Stimulated activated CD8-positive, alpha-beta memory T cell treated with anti-CD3 and anti-CD28 coated beads, Interleukin-15, amount 100 ng/mL, for 1 hour (primary cell): ENCODE measurements around the gene SIRT6.
"Not testable (repeated sequence)": the region's sequence is repeated elsewhere in the genome, so short reads cannot be mapped to it uniquely, and the experiment has no call there.

Source experiments
- DNase-seq: peaks from one replicate; pipeline ENCODE4 v3.0.0-alpha.2; 2020; ENCODE audit warnings: low read depth

The SIRT6 gene

GRCh38 chr19:4135386-4135785 lies 47.0 kb downstream of the SIRT6 start:
- not testable (repeated sequence) for DNase-seq

- DNase-seq: no peak
Measured at GRCh38 chr19:4134351-4134750, 48.0 kb downstream of the SIRT6 start.

GRCh38 chr19:4130744-4131438 lies 51.5 kb downstream of the SIRT6 start:
- no peak for DNase-seq

- not testable (repeated sequence) for DNase-seq
Measured at GRCh38 chr19:4129050-4129449, 53.3 kb downstream of the SIRT6 start.

DNA sequence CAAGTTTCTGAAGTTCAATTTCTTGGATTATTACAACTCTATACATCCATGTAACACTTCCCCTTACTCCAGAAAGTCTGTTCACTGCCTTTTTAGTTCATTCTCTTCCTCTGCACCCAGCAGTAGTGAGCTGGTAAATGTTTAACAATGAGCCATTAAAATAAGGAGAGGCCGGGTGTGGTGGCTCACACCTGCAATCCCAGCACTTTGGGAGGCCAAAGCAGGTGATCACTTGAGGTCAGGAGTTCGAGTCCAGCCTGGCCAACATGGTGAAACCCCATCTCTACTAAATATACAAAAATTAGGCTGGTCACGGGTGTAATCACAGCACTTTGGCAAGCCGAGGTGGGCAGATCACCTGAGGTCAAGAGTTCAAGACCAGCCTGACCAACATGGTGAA lies 55.0 kb downstream of the SIRT6 start:
- DNase-seq: not testable (repeated sequence)

GRCh38 chr19:4124638-4125037 lies 57.7 kb downstream of the SIRT6 start:
- no peak for DNase-seq
